HCT116 (cell line): ENCODE measurements around the gene DISP2. TPM values are rescaled to one million over a fixed set of nuclear protein-coding genes. Genes with fewer than 3 reads are reported as not detected.

Source experiments
- ATAC-seq: fragments of 200-7000 bp; cut with Tn5 transposase; 2 replicates; pipeline ENCODE4 v1.9.1; 2020; ENCODE audit warnings: mild to moderate bottlenecking, moderate library complexity
- BruUV-seq: library from RNA; stranded (reverse); fragments of 400-500 nt; replicated peaks from 2 replicates; lab custom pipeline; 2021; lab: Mats Ljungman, UMichigan
- CTCF ChIA-PET: fragments of 300-600 bp; sonication (Branson Sonifier 250); formaldehyde crosslinking; loops from one replicate; lab custom pipeline; 2021; ENCODE audit warnings: antibody characterized with exemption; lab: Charles Lee
- POLR2A ChIA-PET: fragments of 300-600, 350-600 bp; sonication (Branson Sonifier 250); formaldehyde crosslinking; loops from one replicate; lab custom pipeline; 2021; ENCODE audit warnings: antibody characterized with exemption; lab: Charles Lee
- RAD21 ChIA-PET, 2 experiments: fragments of 300-600 bp; sonication (Branson Sonifier 250); formaldehyde crosslinking; loops; one replicate each; lab custom pipeline; 2023; ENCODE audit warnings: low total read pairs in 2 of 2; ENCODE audit not compliant: uncharacterized antibody in 2 of 2, unreplicated experiment in 2 of 2, low non-redundant PET in 1 of 2; lab: Charles Lee
- DNase-seq: peaks from one replicate; pipeline ENCODE4 v3.0.0-alpha.2; 2010; ENCODE audit warnings: low read depth, low spot score
- H2AFZ ChIP-seq: fragments of 200-600 bp; shearing (Covaris generic), sonication (generic); 2 replicates; pipeline ENCODE4 v1.6.1; 2017; ENCODE audit warnings: low read depth, mixed run types, mixed read lengths, antibody characterized with exemption, low read length; ENCODE audit not compliant: poor library complexity, severe bottlenecking
- H3K27ac ChIP-seq: 2 replicates; pipeline ENCODE4 v1.5.1; 2012; ENCODE audit warnings: low read depth, low read length
- H3K27me3 ChIP-seq: fragments of 200-600 bp; sonication (generic); 2 replicates; pipeline ENCODE4 v1.6.1; 2016; ENCODE audit warnings: mixed run types, low read length, mixed read lengths; ENCODE audit not compliant: insufficient read depth
- H3K36me3 ChIP-seq, 2 experiments: fragments of 200-500 bp in 1 of 2; fragments of 200-600 bp in 1 of 2; sonication (Bioruptor generic) in 1 of 2; sonication (generic) in 1 of 2; 2 replicates each; pipeline versions ENCODE4 v1.5.1 to v1.6.1; 2014 to 2016; ENCODE audit warnings: low read length in 2 of 2, inconsistent platforms in 1 of 2, mixed read lengths in 1 of 2, mixed run types in 1 of 2; ENCODE audit not compliant: insufficient read depth in 2 of 2, control insufficient read depth in 1 of 2
- H3K4me1 ChIP-seq, 2 experiments: fragments of 200-600 bp in 1 of 2; sonication (generic) in 1 of 2; 2 replicates each; pipeline versions ENCODE4 v1.5.1 to v1.6.1; 2012 to 2017; ENCODE audit warnings: low read length in 2 of 2, inconsistent platforms in 1 of 2, mild to moderate bottlenecking in 1 of 2, mixed read lengths in 1 of 2, mixed run types in 1 of 2, moderate library complexity in 1 of 2; ENCODE audit not compliant: insufficient read depth in 2 of 2, control insufficient read depth in 1 of 2
- H3K4me2 ChIP-seq: fragments of 200-600 bp; sonication (generic); 2 replicates; pipeline ENCODE4 v1.6.1; 2017; ENCODE audit warnings: mixed run types, low read length, mixed read lengths
- H3K4me3 ChIP-seq, 2 experiments: fragments of 200-600 bp in 1 of 2; sonication (generic) in 1 of 2; replicated peaks in 1 of 2; 2 replicates each; pipeline ENCODE4 v1.5.1; 2011 to 2016; ENCODE audit warnings: low read length in 2 of 2, control low read depth in 1 of 2, low read depth in 1 of 2, mild to moderate bottlenecking in 1 of 2, mixed read lengths in 1 of 2, mixed run types in 1 of 2
- H3K79me2 ChIP-seq: fragments of 200-600 bp; sonication (generic); 2 replicates; pipeline ENCODE4 v1.6.1; 2017; ENCODE audit warnings: mild to moderate bottlenecking, mixed run types, low read length, moderate library complexity, mixed read lengths; ENCODE audit not compliant: insufficient read depth
- H3K9ac ChIP-seq: fragments of 200-600 bp; sonication (generic); 2 replicates; pipeline ENCODE4 v1.6.1; 2016; ENCODE audit warnings: low read length, mixed read lengths
- H3K9me2 ChIP-seq: fragments of 200-600 bp; sonication (generic), shearing (Covaris generic); 2 replicates; pipeline ENCODE4 v1.6.1; 2017; ENCODE audit warnings: mixed run types, mild to moderate bottlenecking, moderate library complexity; ENCODE audit not compliant: insufficient read depth
- H3K9me3 ChIP-seq, 2 experiments: fragments of 200-500 bp in 1 of 2; fragments of 200-600 bp in 1 of 2; sonication (Bioruptor generic) in 1 of 2; sonication (generic) in 1 of 2; 2 replicates each; pipeline ENCODE4 v1.6.1; 2014 to 2017; ENCODE audit warnings: low read length in 2 of 2, mixed read lengths in 2 of 2, inconsistent platforms in 1 of 2, low read depth in 1 of 2, mild to moderate bottlenecking in 1 of 2, mixed run types in 1 of 2, moderate library complexity in 1 of 2; ENCODE audit not compliant: control insufficient read depth in 1 of 2, insufficient read depth in 1 of 2
- H4K20me1 ChIP-seq: fragments of 200-600 bp; sonication (generic), shearing (Covaris generic); 2 replicates; pipeline ENCODE4 v1.6.1; 2017; ENCODE audit warnings: mixed run types, mild to moderate bottlenecking, moderate library complexity; ENCODE audit not compliant: insufficient read depth
- CEBPB ChIP-seq: IDR thresholded peaks from 2 replicates; pipeline ENCODE4 v1.6.1; 2012; ENCODE audit warnings: low read depth
- EGR1 ChIP-seq: IDR thresholded peaks from 2 replicates; pipeline ENCODE4 v1.6.1; 2012; ENCODE audit warnings: low read depth
- ELF1 ChIP-seq: IDR thresholded peaks from 2 replicates; pipeline ENCODE4 v1.6.1; 2012; ENCODE audit warnings: low read depth, borderline replicate concordance
- EZH2 ChIP-seq: fragments of 200-600 bp; sonication (generic); IDR thresholded peaks from 2 replicates; pipeline ENCODE4 v1.6.1; 2017; ENCODE audit warnings: antibody characterized with exemption, mixed run types
- EZH2phosphoT487 ChIP-seq: fragments of 200-600 bp; IDR thresholded peaks from 2 replicates; pipeline ENCODE4 v1.6.1; 2018; ENCODE audit warnings: antibody characterized with exemption, borderline replicate concordance
- FOSL1 ChIP-seq: IDR thresholded peaks from 2 replicates; pipeline ENCODE4 v1.6.1; 2012; ENCODE audit warnings: low read depth
- JUND ChIP-seq: IDR thresholded peaks from 2 replicates; pipeline ENCODE4 v1.6.1; 2012
- MAX ChIP-seq: IDR thresholded peaks from 2 replicates; pipeline ENCODE4 v1.6.1; 2012
- POLR2A ChIP-seq: IDR thresholded peaks from 2 replicates; pipeline ENCODE4 v1.7.0; 2011; ENCODE audit warnings: borderline replicate concordance; ENCODE audit not compliant: insufficient read depth, insufficient read length; ENCODE audit errors: extremely low read depth
- POLR2AphosphoS5 ChIP-seq: IDR thresholded peaks from 2 replicates; pipeline ENCODE4 v1.6.1; 2011; ENCODE audit warnings: mild to moderate bottlenecking, low read depth, low read length, moderate library complexity
- RAD21 ChIP-seq: IDR thresholded peaks from 2 replicates; pipeline ENCODE4 v1.6.1; 2012; ENCODE audit warnings: low read depth, mild to moderate bottlenecking
- SIN3A ChIP-seq: IDR thresholded peaks from 2 replicates; pipeline ENCODE4 v1.6.1; 2012; ENCODE audit warnings: low read depth
- SRF ChIP-seq: IDR thresholded peaks from 2 replicates; pipeline ENCODE4 v1.6.1; 2012; ENCODE audit warnings: low read depth
- YY1 ChIP-seq: IDR thresholded peaks from 2 replicates; pipeline ENCODE4 v1.6.1; 2011; ENCODE audit warnings: low read length, low read depth, moderate library complexity, mild to moderate bottlenecking; ENCODE audit not compliant: insufficient replicate concordance; ENCODE audit errors: extremely low read depth
- ZFX ChIP-seq: fragments of 450-650 bp; IDR thresholded peaks from 2 replicates; pipeline ENCODE4 v1.6.1; 2017
- ZNF274 ChIP-seq: fragments of 200-500 bp; sonication (Bioruptor generic); IDR thresholded peaks from 2 replicates; pipeline ENCODE4 v1.6.1; 2014; ENCODE audit warnings: mild to moderate bottlenecking, low read depth, low read length, inconsistent platforms
- intact Hi-C: fragments of 100-400 bp; cut with micrococcal nuclease; formaldehyde crosslinking; loops from 2 replicates; pipeline ENCODE4 v1.10.0; 2022
- total RNA-seq: library from RNA; stranded (reverse); gene quantifications from one replicate; pipeline ENCODE4 v1.2.1, GENCODE V29; 2021; ENCODE audit not compliant: unreplicated experiment
- TF ChIP-seq, protein P1 (sequence below): IDR thresholded peaks from 2 replicates; pipeline ENCODE4 v1.6.1; 2012
- TF ChIP-seq, protein P2 (sequence below): IDR thresholded peaks from 2 replicates; pipeline ENCODE4 v1.6.1; 2012; ENCODE audit warnings: low read depth
- TF ChIP-seq, protein P3 (sequence below), 3 experiments: fragments of 200-600 bp in 1 of 3; sonication (generic) in 1 of 3; IDR thresholded peaks in 2 of 3; conservative IDR thresholded peaks in 1 of 3; 2 replicates each; pipeline ENCODE4 v1.5.1; 2012 to 2017; ENCODE audit warnings: low read depth in 2 of 3, low read length in 2 of 3, antibody characterized with exemption in 1 of 3, borderline replicate concordance in 1 of 3, control low read depth in 1 of 3, mild to moderate bottlenecking in 1 of 3, mixed read lengths in 1 of 3, mixed run types in 1 of 3, moderate library complexity in 1 of 3; ENCODE audit not compliant: insufficient read depth in 1 of 3

DISP2 gene
- total RNA-seq, 1 experiment from 2014 or later = 3.3 TPM

DNA sequence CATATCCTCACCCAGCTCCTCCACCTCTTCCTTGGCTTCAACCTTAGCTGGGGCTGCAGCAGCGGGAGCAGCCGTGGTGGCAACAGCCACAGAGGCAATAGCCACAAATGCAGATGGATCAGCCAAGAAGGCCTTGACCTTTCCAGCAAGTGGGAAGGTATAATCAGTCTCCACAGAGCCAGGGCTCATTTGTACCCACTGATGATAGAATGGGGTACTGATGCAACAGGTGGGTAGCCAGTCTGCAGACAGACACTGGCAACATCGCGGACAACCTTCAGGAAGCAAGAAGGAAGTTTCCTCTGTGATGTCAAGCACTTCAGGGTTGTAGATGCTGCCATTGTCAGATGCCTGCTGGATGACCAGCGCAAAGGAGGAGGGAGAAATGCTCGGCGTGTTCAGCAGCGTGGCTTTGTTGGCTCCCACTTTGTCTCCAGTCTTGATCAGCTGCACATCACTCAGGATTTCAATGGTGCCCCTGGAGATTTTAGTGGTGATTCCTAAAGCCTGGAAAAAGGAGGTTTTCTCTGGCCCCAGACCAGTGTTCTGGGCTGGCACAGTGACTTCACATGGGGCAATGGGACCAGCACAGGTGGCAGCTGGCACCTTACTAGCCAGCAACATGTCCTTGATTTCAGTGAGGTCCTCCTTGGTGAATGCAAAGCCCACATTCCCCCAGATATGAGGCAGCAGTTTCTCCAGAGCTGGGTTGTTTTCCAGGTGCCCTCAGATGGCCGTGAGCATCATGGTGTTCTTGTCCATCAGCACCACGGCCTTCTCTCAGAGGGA is 45.5 kb upstream of the DISP2 start:
- Histone ChIP-seq H3K4me1 (peaks cover 8 to 22% of the 10 kb centered on the region in 2 experiments; a peak in 3 of 4 replicates), H3K79me2 (no peaks in the 10 kb centered on the region), H3K36me3 (no peaks in the 10 kb centered on the region), H3K9me3 (no peaks in the 10 kb centered on the region), H3K4me3 (no peak overlapping the region), H3K27ac (no peak overlapping the region), H2AFZ (no peak overlapping the region), H3K9me2 (no peaks in the 10 kb centered on the region), H3K4me2 (no peak overlapping the region), H3K9ac (no peak overlapping the region), H3K27me3 (0 out of 2 replicates have a peak, but pooled peaks cover 6% of the 10 kb centered on the region), H4K20me1 (no peaks in the 10 kb centered on the region)
- no TSS peak for BruUV-seq
- CTCF ChIA-PET = interaction anchor here (1.0 to 9.7 kb wide), 5 partner anchors 23 to 38 kb away, joined by 3 to 134 read pairs (median 3); partner anchors contain the start of gene ANKRD63
- DNase-seq (no peak), ATAC-seq (no peak)
- TF ChIP-seq, protein P1, sequence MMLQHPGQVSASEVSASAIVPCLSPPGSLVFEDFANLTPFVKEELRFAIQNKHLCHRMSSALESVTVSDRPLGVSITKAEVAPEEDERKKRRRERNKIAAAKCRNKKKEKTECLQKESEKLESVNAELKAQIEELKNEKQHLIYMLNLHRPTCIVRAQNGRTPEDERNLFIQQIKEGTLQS = no peak
- TF ChIP-seq, protein P2, sequence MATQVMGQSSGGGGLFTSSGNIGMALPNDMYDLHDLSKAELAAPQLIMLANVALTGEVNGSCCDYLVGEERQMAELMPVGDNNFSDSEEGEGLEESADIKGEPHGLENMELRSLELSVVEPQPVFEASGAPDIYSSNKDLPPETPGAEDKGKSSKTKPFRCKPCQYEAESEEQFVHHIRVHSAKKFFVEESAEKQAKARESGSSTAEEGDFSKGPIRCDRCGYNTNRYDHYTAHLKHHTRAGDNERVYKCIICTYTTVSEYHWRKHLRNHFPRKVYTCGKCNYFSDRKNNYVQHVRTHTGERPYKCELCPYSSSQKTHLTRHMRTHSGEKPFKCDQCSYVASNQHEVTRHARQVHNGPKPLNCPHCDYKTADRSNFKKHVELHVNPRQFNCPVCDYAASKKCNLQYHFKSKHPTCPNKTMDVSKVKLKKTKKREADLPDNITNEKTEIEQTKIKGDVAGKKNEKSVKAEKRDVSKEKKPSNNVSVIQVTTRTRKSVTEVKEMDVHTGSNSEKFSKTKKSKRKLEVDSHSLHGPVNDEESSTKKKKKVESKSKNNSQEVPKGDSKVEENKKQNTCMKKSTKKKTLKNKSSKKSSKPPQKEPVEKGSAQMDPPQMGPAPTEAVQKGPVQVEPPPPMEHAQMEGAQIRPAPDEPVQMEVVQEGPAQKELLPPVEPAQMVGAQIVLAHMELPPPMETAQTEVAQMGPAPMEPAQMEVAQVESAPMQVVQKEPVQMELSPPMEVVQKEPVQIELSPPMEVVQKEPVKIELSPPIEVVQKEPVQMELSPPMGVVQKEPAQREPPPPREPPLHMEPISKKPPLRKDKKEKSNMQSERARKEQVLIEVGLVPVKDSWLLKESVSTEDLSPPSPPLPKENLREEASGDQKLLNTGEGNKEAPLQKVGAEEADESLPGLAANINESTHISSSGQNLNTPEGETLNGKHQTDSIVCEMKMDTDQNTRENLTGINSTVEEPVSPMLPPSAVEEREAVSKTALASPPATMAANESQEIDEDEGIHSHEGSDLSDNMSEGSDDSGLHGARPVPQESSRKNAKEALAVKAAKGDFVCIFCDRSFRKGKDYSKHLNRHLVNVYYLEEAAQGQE = no peak
- TF ChIP-seq ZNF274 (no peak), SIN3A (no peak), ELF1 (no peak), YY1 (no peak), EZH2 (no peak), SRF (no peak), POLR2AphosphoS5 (no peak), MAX (no peak), RAD21 (no peak), CEBPB (no peak), FOSL1 (no peak), EZH2phosphoT487 (no peak), EGR1 (no peak), ZFX (no peak), POLR2A (no peak), JUND (no peak)
- TF ChIP-seq, protein P3, sequence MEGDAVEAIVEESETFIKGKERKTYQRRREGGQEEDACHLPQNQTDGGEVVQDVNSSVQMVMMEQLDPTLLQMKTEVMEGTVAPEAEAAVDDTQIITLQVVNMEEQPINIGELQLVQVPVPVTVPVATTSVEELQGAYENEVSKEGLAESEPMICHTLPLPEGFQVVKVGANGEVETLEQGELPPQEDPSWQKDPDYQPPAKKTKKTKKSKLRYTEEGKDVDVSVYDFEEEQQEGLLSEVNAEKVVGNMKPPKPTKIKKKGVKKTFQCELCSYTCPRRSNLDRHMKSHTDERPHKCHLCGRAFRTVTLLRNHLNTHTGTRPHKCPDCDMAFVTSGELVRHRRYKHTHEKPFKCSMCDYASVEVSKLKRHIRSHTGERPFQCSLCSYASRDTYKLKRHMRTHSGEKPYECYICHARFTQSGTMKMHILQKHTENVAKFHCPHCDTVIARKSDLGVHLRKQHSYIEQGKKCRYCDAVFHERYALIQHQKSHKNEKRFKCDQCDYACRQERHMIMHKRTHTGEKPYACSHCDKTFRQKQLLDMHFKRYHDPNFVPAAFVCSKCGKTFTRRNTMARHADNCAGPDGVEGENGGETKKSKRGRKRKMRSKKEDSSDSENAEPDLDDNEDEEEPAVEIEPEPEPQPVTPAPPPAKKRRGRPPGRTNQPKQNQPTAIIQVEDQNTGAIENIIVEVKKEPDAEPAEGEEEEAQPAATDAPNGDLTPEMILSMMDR (IDR thresholded peaks at IDR 0.05 in 2 of 3, conservative IDR thresholded peaks at IDR 0.05 in 1 of 3; ENCODE audit: borderline replicate concordance in 1 of 3, insufficient read depth in 1 of 3, low read depth in 2 of 3, low read length in 2 of 3) = no peak
- RAD21 ChIA-PET = no interaction called here
- POLR2A ChIA-PET = interaction anchor here (0.8 kb wide), 1 partner anchor 34 kb away, joined by 4 read pairs; no protein-coding TSS in a partner anchor
- intact Hi-C loops = loop anchor here (10.0 kb wide), 1 partner anchor 628 kb away; no protein-coding TSS in a partner anchor
